Thyroid gland (tissue), 4 donors: ENCODE data around the gene PRAME.

Experiments used
- CTCF ChIP-seq, 6 experiments: fragments of 200-600 bp in 3 of 6; fragments of 450-650 bp in 3 of 6; sonication (generic) in 3 of 6; IDR thresholded peaks; one replicate each; pipeline ENCODE4 v1.5.1; 2016 to 2019; ENCODE audit warnings: antibody characterized with exemption in 6 of 6, mild to moderate bottlenecking in 2 of 6, inconsistent platforms in 1 of 6, moderate library complexity in 1 of 6
- POLR2A ChIP-seq, 2 donors: fragments of 450-650 bp; IDR thresholded peaks; one replicate each; pipeline ENCODE4 v1.6.1; 2017; ENCODE audit warnings: antibody characterized with exemption in 2 of 2, mild to moderate bottlenecking in 2 of 2, moderate library complexity in 1 of 2

- TF ChIP-seq CTCF (IDR thresholded peaks at IDR 0.05) (no peak), POLR2A (IDR thresholded peaks at IDR 0.05) (no peak)
These were observed 23.4 kb downstream of the PRAME start for GRCh38 chr22:22535662-22536061.
